ENCODE results near the gene GCN1. TPM values are rescaled to one million over a fixed set of nuclear protein-coding genes. Genes with fewer than 3 reads are reported as not detected.
A peak's percentile ranks its signal among the peaks of the same experiment; 100 is the strongest.

The GCN1 gene
- total and polyA plus RNA-seq, 2 of the 8 experiments (the other 6 are each of a cell fraction or from before 2014, with no cell fraction given): 61.4 to 133 TPM

DNA sequence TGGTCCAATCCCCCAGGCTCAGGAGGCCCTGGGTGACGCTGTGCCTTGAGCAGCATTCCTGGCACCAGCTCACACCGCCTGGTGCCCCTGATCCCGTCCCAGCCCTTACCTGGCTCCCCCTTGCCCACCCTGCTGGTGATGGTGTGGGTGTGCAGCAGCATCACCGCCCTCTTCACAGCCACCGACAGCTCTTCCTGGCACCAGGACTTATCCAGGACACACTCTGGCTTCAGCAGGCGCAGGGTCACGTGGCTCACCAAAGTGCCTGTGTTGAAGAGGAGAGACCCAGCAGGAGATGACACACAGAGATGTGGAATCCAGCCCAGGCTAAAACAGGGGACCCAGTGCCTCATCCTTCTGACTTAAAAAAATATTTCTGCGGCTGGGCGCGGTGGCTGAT lies 36.2 kb downstream of the GCN1 start:
- Histone ChIP-seq H3K14ac (ENCODE audit: insufficient read length) (no peak overlapping the region), H2BK15ac (ENCODE audit: low read length) (no peak overlapping the region), H3K4me2 (ENCODE audit: insufficient read depth in 1 of 2, low read depth in 2 of 2, low read length in 2 of 2) (no peak overlapping the region), H3K27me3 (replicated peaks in 1 of 4; ENCODE audit: control insufficient read depth in 3 of 4, extremely low read depth in 1 of 4, insufficient read depth in 3 of 4, low read length in 3 of 4) (no peaks in the 10 kb centered on the region), H2AFZ (ENCODE audit: low read length) (no peak overlapping the region), H3K23ac (ENCODE audit: insufficient read length) (no peak overlapping the region), H4K20me1 (replicated peaks in 1 of 2; ENCODE audit: control insufficient read depth in 1 of 2, insufficient read depth in 2 of 2, low read length in 2 of 2) (peaks cover 3 to 16% of the 10 kb centered on the region in 2 experiments), H2BK5ac (ENCODE audit: low read depth, low read length) (no peak overlapping the region), H4K91ac (replicated peaks; ENCODE audit: insufficient read length, low read length) (no peak overlapping the region), H2BK120ac (replicated peaks; ENCODE audit: low read depth, low read length) (no peak overlapping the region), H3K56ac (replicated peaks; ENCODE audit: insufficient read length, low read depth, low read length) (no peak overlapping the region), H2AK5ac (ENCODE audit: low read depth, low read length) (no peak overlapping the region), H2BK20ac (ENCODE audit: low read length) (no peak overlapping the region), H2BK12ac (ENCODE audit: low read depth, low read length) (no peak overlapping the region), H4K8ac (ENCODE audit: extremely low read depth, insufficient read depth, low read length) (no peak overlapping the region), H3K9me3 (ENCODE audit: insufficient read depth in 2 of 2, low read depth in 1 of 2, low read length in 1 of 2) (no peaks in the 10 kb centered on the region), H3K27ac (ENCODE audit: low read depth, low read length) (no peak overlapping the region; the same call in 1 of the 2 replicates), H3K79me2 (ENCODE audit: control insufficient read depth in 1 of 2, insufficient read depth in 2 of 2, low read length in 2 of 2) (no peaks in the 10 kb centered on the region), H3K23me2 (ENCODE audit: low read depth, low read length) (no peaks in the 10 kb centered on the region), H4K5ac (ENCODE audit: insufficient read length, low read depth, low read length) (no peak overlapping the region), H3K4ac (replicated peaks; ENCODE audit: insufficient read length, low read depth, low read length) (no peak overlapping the region), H3K9ac (replicated peaks in 1 of 4; ENCODE audit: extremely low read depth in 1 of 4, low read depth in 3 of 4, low read length in 3 of 4) (no peak overlapping the region), H3K4me1 (replicated peaks in 1 of 4; ENCODE audit: control insufficient read depth in 3 of 4, insufficient read depth in 4 of 4, low read length in 3 of 4) (no peaks in the 10 kb centered on the region), H3K18ac (ENCODE audit: extremely low read depth, low read length) (no peak overlapping the region), H3K4me3 (ENCODE audit: extremely low read depth in 1 of 4, insufficient read depth in 2 of 4, low read depth in 3 of 4, low read length in 4 of 4) (no peak overlapping the region), H3K79me1 (ENCODE audit: low read depth, low read length) (peaks cover 2% of the 10 kb centered on the region; the same call in 1 of the 2 replicates), H3K36me3 (ENCODE audit: control insufficient read depth in 2 of 4, insufficient read depth in 4 of 4, low read length in 3 of 4) (peaks cover 66 to 98% (median 92%) of the 10 kb centered on the region in 4 experiments)
- 96% methylated on average over 10 of the region's 10 CpGs; no CpG with 5 or more reads in 1 of the 2 experiments for WGBS, 2 experiments (ENCODE audit: extremely low coverage in 1 of 2, insufficient coverage in 1 of 2, insufficient read length in 1 of 2, insufficient replicate concordance in 2 of 2, low coverage in 1 of 2, low lambda C conversion rate in 2 of 2, missing lambda C conversion rate in 1 of 2)
- no peak for FAIRE-seq
- ChIA-PET CTCF (ENCODE audit: partially characterized antibody) (interaction anchor here (0.8 to 1.2 kb wide), 3 partner anchors 13 to 70 kb away, joined by 3 read pairs; no protein-coding TSS in a partner anchor), POLR2A (ENCODE audit: partially characterized antibody) (interaction anchor here (1.0 to 11.2 kb wide), 10 partner anchors 10 to 134 kb away, joined by 3 to 82 read pairs (median 4); partner anchors contain the start of genes GCN1, RNU4-1 and RPLP0)
- no peak for TF ChIP-seq POLR2A (IDR thresholded peaks at IDR 0.05; ENCODE audit: control extremely low read depth in 1 of 2, low read depth in 2 of 2, low read length in 2 of 2)
- TF ChIP-seq SAP30 (IDR thresholded peaks at IDR 0.05; ENCODE audit: insufficient read depth, insufficient replicate concordance, low read length): no peak
- TF ChIP-seq, protein P1, sequence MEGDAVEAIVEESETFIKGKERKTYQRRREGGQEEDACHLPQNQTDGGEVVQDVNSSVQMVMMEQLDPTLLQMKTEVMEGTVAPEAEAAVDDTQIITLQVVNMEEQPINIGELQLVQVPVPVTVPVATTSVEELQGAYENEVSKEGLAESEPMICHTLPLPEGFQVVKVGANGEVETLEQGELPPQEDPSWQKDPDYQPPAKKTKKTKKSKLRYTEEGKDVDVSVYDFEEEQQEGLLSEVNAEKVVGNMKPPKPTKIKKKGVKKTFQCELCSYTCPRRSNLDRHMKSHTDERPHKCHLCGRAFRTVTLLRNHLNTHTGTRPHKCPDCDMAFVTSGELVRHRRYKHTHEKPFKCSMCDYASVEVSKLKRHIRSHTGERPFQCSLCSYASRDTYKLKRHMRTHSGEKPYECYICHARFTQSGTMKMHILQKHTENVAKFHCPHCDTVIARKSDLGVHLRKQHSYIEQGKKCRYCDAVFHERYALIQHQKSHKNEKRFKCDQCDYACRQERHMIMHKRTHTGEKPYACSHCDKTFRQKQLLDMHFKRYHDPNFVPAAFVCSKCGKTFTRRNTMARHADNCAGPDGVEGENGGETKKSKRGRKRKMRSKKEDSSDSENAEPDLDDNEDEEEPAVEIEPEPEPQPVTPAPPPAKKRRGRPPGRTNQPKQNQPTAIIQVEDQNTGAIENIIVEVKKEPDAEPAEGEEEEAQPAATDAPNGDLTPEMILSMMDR (IDR thresholded peaks at IDR 0.05; ENCODE audit: control extremely low read depth in 1 of 3, insufficient read depth in 1 of 3, low read depth in 1 of 3, low read length in 3 of 3): peak in 1 of 3 experiments; percentile 4; a peak in 1 of 4 replicates
- no peak for DNase-seq (ENCODE audit: low read depth in 1 of 2, low spot score in 2 of 2)

Measured in H1 (cell line).